Activated CD8-positive, alpha-beta T cell treated with anti-CD3 and anti-CD28 coated beads, Interleukin-2, amount 10 ng/mL, durations not matched to agents 7 days and 5 days (primary cell): Measurements from ENCODE around the gene ROCK2. TPM values are rescaled to one million over a fixed set of nuclear protein-coding genes. Genes with fewer than 3 reads are reported as not detected.

Source experiments
- ATAC-seq: fragments of 150-1000 bp; cut with Tn5 transposase; one replicate; pipeline ENCODE4 v1.10.0; 2021; ENCODE audit warnings: moderate library complexity
- CTCF ChIA-PET: fragments of 350-600 bp; sonication (Branson Sonifier 250); formaldehyde crosslinking; loops from one replicate; lab custom pipeline; 2021; ENCODE audit warnings: antibody characterized with exemption; lab: Charles Lee
- POLR2A ChIA-PET: fragments of 350-600 bp; sonication (Branson Sonifier 250); formaldehyde crosslinking; loops from one replicate; lab custom pipeline; 2021; ENCODE audit warnings: antibody characterized with exemption; lab: Charles Lee
- DNase-seq: peaks from one replicate; pipeline ENCODE4 v3.0.0-alpha.2; 2020
- H3K27ac Mint-ChIP-seq: one replicate; pipeline ENCODE4 v1.8.0; 2021; ENCODE audit warnings: mild to moderate bottlenecking, mixed read lengths
- H3K27me3 Mint-ChIP-seq: one replicate; pipeline ENCODE4 v1.8.0; 2021; ENCODE audit warnings: low read depth, mixed read lengths
- H3K36me3 Mint-ChIP-seq: one replicate; pipeline ENCODE4 v1.8.0; 2021; ENCODE audit warnings: low read depth, mixed read lengths
- H3K4me1 Mint-ChIP-seq: one replicate; pipeline ENCODE4 v1.8.0; 2021; ENCODE audit warnings: low read depth, mixed read lengths
- H3K4me3 Mint-ChIP-seq: one replicate; pipeline ENCODE4 v1.8.0; 2021; ENCODE audit warnings: mild to moderate bottlenecking, mixed read lengths
- H3K9me3 Mint-ChIP-seq: one replicate; pipeline ENCODE4 v1.8.0; 2022; ENCODE audit warnings: mixed read lengths; ENCODE audit not compliant: insufficient read depth
- total RNA-seq, 2 experiments: library from RNA; stranded (reverse); gene quantifications; one replicate each; pipeline ENCODE4 v1.2.3, GENCODE V29; 2021

The ROCK2 gene
- total RNA-seq, 2 experiments from 2014 or later = 14.0 to 14.6 TPM

DNA sequence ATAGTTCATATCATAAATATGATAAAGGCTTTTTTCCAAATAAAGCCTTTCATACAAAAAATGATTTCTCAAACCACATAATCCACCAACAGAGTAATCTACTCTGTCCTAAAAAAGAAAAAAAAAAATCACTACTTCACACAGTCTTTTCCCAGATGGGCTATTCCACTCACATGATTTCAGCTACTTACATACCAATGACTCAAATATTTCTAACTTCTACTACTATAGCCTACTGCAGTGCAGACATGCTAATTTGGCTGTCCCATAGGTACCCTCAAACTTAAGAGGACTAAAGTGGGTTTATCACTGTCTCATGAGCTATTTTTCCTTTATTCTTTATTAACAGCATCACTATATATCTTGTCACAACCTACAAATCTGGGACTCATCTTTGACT, 131.8 kb downstream of the ROCK2 start:
- no peak overlapping the region for H3K27ac Mint-ChIP-seq
- no peaks in the 10 kb centered on the region for H3K27me3 Mint-ChIP-seq
- POLR2A ChIA-PET = interaction anchor here (0.6 kb wide), 1 partner anchor 69 kb away, joined by 3 read pairs; no protein-coding TSS in a partner anchor
- H3K4me3 Mint-ChIP-seq = no peak overlapping the region
- no peaks in the 10 kb centered on the region for H3K9me3 Mint-ChIP-seq
- DNase-seq = no peak
- CTCF ChIA-PET = interaction anchor here (1.1 kb wide), 1 partner anchor 370 kb away, joined by 3 read pairs; no protein-coding TSS in a partner anchor
- no peaks in the 10 kb centered on the region for H3K4me1 Mint-ChIP-seq
- ATAC-seq = no peak
- H3K36me3 Mint-ChIP-seq = peaks cover 22% of the 10 kb centered on the region

DNA sequence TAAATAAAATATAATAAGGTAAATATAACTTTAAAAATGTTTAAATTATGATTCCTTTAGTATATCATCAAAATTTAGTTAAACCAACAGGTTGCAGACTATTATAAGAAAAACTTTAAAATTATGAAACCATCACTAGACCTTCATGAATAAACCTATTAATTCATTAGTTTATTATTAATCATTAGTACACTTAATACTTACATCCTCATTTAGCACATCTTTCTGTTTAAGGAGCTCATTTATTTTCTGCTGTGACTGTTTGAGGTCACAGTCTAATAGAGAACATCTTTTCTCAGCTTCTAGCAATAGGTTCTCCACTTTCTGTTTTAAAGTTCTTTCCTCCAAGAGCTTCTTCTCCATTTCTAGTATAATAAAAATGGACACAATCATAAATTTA, 136.4 kb downstream of the ROCK2 start:
- H3K27me3 Mint-ChIP-seq = no peaks in the 10 kb centered on the region
- no peak overlapping the region for H3K4me3 Mint-ChIP-seq
- no peaks in the 10 kb centered on the region for H3K9me3 Mint-ChIP-seq
- DNase-seq (no peak), ATAC-seq (no peak)
- peaks cover 12% of the 10 kb centered on the region for H3K4me1 Mint-ChIP-seq
- ChIA-PET POLR2A (no interaction called here), CTCF (no interaction called here)
- peaks cover 11% of the 10 kb centered on the region for H3K36me3 Mint-ChIP-seq
- H3K27ac Mint-ChIP-seq = no peak overlapping the region

DNA sequence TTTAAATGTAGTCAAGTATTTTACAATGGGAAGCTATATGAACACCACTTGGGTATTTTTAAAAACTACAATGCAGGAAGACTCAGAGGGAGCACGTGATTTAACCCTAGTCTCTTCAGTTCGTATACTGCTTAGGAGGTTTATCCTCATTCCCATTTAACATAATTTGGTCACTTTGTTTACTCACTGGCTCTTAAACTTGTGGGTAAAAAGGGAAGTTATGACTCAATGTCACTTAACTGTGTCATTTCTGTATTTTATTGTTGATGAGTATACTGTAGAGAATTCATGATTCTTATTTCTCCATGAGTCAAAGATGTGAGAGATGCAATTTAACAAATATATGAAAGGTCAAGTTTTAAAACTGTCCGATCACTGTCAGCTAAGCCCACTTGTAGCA, 141.0 kb downstream of the ROCK2 start:
- Mint-ChIP-seq H3K4me1 (peaks cover 12% of the 10 kb centered on the region), H3K9me3 (no peaks in the 10 kb centered on the region), H3K36me3 (peaks cover 18% of the 10 kb centered on the region), H3K4me3 (no peak overlapping the region), H3K27ac (no peak overlapping the region), H3K27me3 (no peaks in the 10 kb centered on the region)
- ATAC-seq (no peak), DNase-seq (no peak)
- ChIA-PET POLR2A (no interaction called here), CTCF (interaction anchor here (1.2 kb wide), 1 partner anchor 14 kb away, joined by 4 read pairs; no protein-coding TSS in a partner anchor)

GRCh38 chr2:11201969-11202368, 142.5 kb downstream of the ROCK2 start:
- H3K4me3 Mint-ChIP-seq = no peak overlapping the region
- ATAC-seq = no peak
- peaks cover 12% of the 10 kb centered on the region for H3K4me1 Mint-ChIP-seq
- DNase-seq = no peak
- ChIA-PET POLR2A (no interaction called here), CTCF (interaction anchor here (1.3 kb wide), 1 partner anchor 9 kb away, joined by 3 read pairs; no protein-coding TSS in a partner anchor)
- H3K27me3 Mint-ChIP-seq = no peaks in the 10 kb centered on the region
- H3K9me3 Mint-ChIP-seq = no peaks in the 10 kb centered on the region
- H3K36me3 Mint-ChIP-seq = peaks cover 15% of the 10 kb centered on the region
- no peak overlapping the region for H3K27ac Mint-ChIP-seq

- CTCF ChIA-PET = interaction anchor here (0.9 to 1.7 kb wide), 3 partner anchors 11 to 382 kb away, joined by 3 to 6 read pairs (median 3); a partner anchor contains a TSS
- ATAC-seq (no peak), DNase-seq (no peak)
- Mint-ChIP-seq H3K9me3 (no peaks in the 10 kb centered on the region), H3K4me3 (no peak overlapping the region), H3K4me1 (peaks cover 12% of the 10 kb centered on the region), H3K27ac (no peak overlapping the region), H3K36me3 (peaks cover 21% of the 10 kb centered on the region), H3K27me3 (no peaks in the 10 kb centered on the region)
- POLR2A ChIA-PET = no interaction called here
Observed at GRCh38 chr2:11200651-11201050, 143.8 kb downstream of the ROCK2 start.

GRCh38 chr2:11196246-11196645, 148.2 kb downstream of the ROCK2 start:
- Mint-ChIP-seq H3K36me3 (peaks cover 18% of the 10 kb centered on the region), H3K27ac (no peak overlapping the region), H3K27me3 (no peaks in the 10 kb centered on the region), H3K9me3 (no peaks in the 10 kb centered on the region), H3K4me3 (no peak overlapping the region), H3K4me1 (no peaks in the 10 kb centered on the region)
- ATAC-seq (no peak), DNase-seq (no peak)
- ChIA-PET CTCF (no interaction called here), POLR2A (no interaction called here)

GRCh38 chr2:11187731-11188130, 156.7 kb downstream of the ROCK2 start:
- Mint-ChIP-seq H3K4me3 (no peak overlapping the region), H3K9me3 (no peaks in the 10 kb centered on the region), H3K4me1 (no peaks in the 10 kb centered on the region), H3K27me3 (no peaks in the 10 kb centered on the region), H3K27ac (no peak overlapping the region), H3K36me3 (peaks cover 10% of the 10 kb centered on the region)
- ATAC-seq (no peak), DNase-seq (no peak)
- POLR2A ChIA-PET = no interaction called here
- CTCF ChIA-PET = no interaction called here

GRCh38 chr2:11187083-11187619, 157.3 kb downstream of the ROCK2 start:
- Mint-ChIP-seq H3K27me3 (no peaks in the 10 kb centered on the region), H3K36me3 (peaks cover 10% of the 10 kb centered on the region), H3K9me3 (no peaks in the 10 kb centered on the region), H3K4me3 (no peak overlapping the region), H3K27ac (no peak overlapping the region), H3K4me1 (no peaks in the 10 kb centered on the region)
- ATAC-seq = no peak
- CTCF ChIA-PET = no interaction called here
- DNase-seq = no peak
- POLR2A ChIA-PET = no interaction called here

GRCh38 chr2:11186145-11186544, 158.3 kb downstream of the ROCK2 start:
- H3K27ac Mint-ChIP-seq = no peak overlapping the region
- CTCF ChIA-PET = no interaction called here
- ATAC-seq = no peak
- no peak for DNase-seq
- H3K4me1 Mint-ChIP-seq = no peaks in the 10 kb centered on the region
- H3K27me3 Mint-ChIP-seq = no peaks in the 10 kb centered on the region
- no peak overlapping the region for H3K4me3 Mint-ChIP-seq
- peaks cover 8% of the 10 kb centered on the region for H3K36me3 Mint-ChIP-seq
- no peaks in the 10 kb centered on the region for H3K9me3 Mint-ChIP-seq
- POLR2A ChIA-PET = no interaction called here

GRCh38 chr2:11182951-11183350, 161.5 kb downstream of the ROCK2 start:
- DNase-seq = no peak
- H3K36me3 Mint-ChIP-seq = peaks cover 2% of the 10 kb centered on the region
- H3K4me1 Mint-ChIP-seq = no peaks in the 10 kb centered on the region
- no peak overlapping the region for H3K27ac Mint-ChIP-seq
- no peaks in the 10 kb centered on the region for H3K9me3 Mint-ChIP-seq
- ATAC-seq = no peak
- ChIA-PET CTCF (interaction anchor here (0.9 to 2.2 kb wide), 4 partner anchors 51 to 347 kb away, joined by 3 to 8 read pairs (median 4); a partner anchor contains a TSS), POLR2A (no interaction called here)
- no peaks in the 10 kb centered on the region for H3K27me3 Mint-ChIP-seq
- no peak overlapping the region for H3K4me3 Mint-ChIP-seq

- Mint-ChIP-seq H3K4me1 (peaks cover 3% of the 10 kb centered on the region), H3K9me3 (no peaks in the 10 kb centered on the region), H3K27ac (no peak overlapping the region), H3K27me3 (no peaks in the 10 kb centered on the region), H3K4me3 (no peak overlapping the region), H3K36me3 (peaks cover 3% of the 10 kb centered on the region)
- DNase-seq = no peak
- ChIA-PET CTCF (no interaction called here), POLR2A (interaction anchor here (0.6 kb wide), 1 partner anchor 25 kb away, joined by 4 read pairs; the partner anchor contains the start of gene SLC66A3)
- no peak for ATAC-seq
Observed at GRCh38 chr2:11180653-11181052, 163.8 kb downstream of the ROCK2 start.

DNA sequence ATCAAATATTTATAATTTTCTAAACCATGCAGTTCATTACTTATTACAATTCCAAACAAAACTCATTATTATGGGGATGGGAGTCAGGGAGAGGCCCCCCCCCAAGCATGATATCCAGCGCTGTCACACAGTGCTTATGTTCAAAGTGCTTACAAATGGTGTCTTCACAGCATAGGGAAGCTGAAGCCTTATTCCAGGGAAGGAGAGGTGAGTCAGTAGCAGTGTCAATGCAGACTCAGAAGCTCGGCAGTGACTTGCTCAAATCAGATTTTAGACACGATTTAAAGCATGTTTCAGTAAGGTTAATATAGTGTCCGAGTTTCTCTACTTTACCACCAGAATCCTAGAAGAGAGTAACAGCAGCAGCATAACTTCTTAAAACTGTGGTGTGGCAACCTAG, 164.5 kb downstream of the ROCK2 start:
- no peaks in the 10 kb centered on the region for H3K27me3 Mint-ChIP-seq
- H3K4me1 Mint-ChIP-seq = peaks cover 11% of the 10 kb centered on the region
- no peaks in the 10 kb centered on the region for H3K9me3 Mint-ChIP-seq
- CTCF ChIA-PET = no interaction called here
- DNase-seq = no peak
- no peak for ATAC-seq
- no peak overlapping the region for H3K4me3 Mint-ChIP-seq
- no peak overlapping the region for H3K27ac Mint-ChIP-seq
- POLR2A ChIA-PET = no interaction called here
- H3K36me3 Mint-ChIP-seq = peaks cover 3% of the 10 kb centered on the region
